ENCODE measurements around the gene MUC5B. TPM values are rescaled to one million over a fixed set of nuclear protein-coding genes. Genes with fewer than 3 reads are reported as not detected.

Gene MUC5B
- total RNA-seq, 1 donor from 2014 or later: not detected

DNA sequence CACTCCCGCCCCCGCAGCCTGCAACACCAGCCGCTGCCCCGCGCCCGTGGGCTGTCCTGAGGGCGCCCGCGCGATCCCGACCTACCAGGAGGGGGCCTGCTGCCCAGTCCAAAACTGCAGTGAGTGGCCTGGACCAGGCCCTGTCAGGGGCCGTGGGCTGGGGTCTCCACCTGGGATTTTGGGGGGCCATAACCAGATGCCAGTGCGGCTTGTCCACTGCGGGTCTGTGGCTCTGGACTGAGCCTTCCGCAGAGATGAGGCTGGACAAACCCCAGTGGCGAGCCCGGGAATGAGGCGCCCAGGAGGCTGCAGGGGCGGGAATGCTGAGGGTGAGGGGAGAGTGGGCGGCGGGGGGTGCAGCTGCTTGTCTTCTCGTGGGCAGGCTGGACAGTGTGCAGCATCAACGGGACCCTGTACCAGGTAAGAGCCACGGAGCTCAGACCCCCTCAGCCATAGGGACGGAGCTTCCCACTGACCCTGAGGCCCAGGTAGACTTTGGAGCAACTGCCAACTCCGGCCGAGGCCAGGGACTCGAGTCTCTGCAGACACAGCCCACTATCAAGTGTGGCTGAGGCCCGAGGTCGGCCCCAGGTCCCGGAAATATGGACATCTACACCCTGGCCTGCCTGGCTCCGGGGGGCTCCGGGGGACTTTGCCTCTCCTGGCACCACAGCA is 24.8 kb upstream of the MUC5B start:
- no peak overlapping the region for H3K4me2 ChIP-seq (ENCODE audit: low read length)
- H3K9me3 ChIP-seq (ENCODE audit: insufficient read depth, low read depth, low read length): no peaks in the 10 kb centered on the region
- no peaks in the 10 kb centered on the region for H3K36me3 Mint-ChIP-seq (ENCODE audit: low read depth, unreplicated experiment)
- H3K4me1 ChIP-seq (ENCODE audit: insufficient read depth, low read length): no peaks in the 10 kb centered on the region
- no peak overlapping the region for H3K27ac ChIP-seq (ENCODE audit: low read depth, low read length)
- no peak overlapping the region for H3K4me3 Mint-ChIP-seq (ENCODE audit: unreplicated experiment)
- no peak overlapping the region for H3K4me3 ChIP-seq (ENCODE audit: insufficient read depth, low read depth, low read length)
- H3K9ac ChIP-seq (ENCODE audit: low read length): no peak overlapping the region
- no peak overlapping the region for H2AFZ ChIP-seq (ENCODE audit: low read depth, low read length)
- no peak for FAIRE-seq
- no peak for DNase-seq (ENCODE audit: low read depth)
- no peaks in the 10 kb centered on the region for H3K4me1 Mint-ChIP-seq (ENCODE audit: low read depth, unreplicated experiment)
- H3K9me3 Mint-ChIP-seq (ENCODE audit: unreplicated experiment): no peaks in the 10 kb centered on the region
- no peaks in the 10 kb centered on the region for H3K27me3 ChIP-seq (ENCODE audit: insufficient read depth, low read length)
- no peaks in the 10 kb centered on the region for H3K79me2 ChIP-seq (ENCODE audit: insufficient read depth, low read length)
- no peak for TF ChIP-seq EZH2 (IDR thresholded peaks at IDR 0.05; ENCODE audit: insufficient read depth, low read length)
- TF ChIP-seq, protein P1, sequence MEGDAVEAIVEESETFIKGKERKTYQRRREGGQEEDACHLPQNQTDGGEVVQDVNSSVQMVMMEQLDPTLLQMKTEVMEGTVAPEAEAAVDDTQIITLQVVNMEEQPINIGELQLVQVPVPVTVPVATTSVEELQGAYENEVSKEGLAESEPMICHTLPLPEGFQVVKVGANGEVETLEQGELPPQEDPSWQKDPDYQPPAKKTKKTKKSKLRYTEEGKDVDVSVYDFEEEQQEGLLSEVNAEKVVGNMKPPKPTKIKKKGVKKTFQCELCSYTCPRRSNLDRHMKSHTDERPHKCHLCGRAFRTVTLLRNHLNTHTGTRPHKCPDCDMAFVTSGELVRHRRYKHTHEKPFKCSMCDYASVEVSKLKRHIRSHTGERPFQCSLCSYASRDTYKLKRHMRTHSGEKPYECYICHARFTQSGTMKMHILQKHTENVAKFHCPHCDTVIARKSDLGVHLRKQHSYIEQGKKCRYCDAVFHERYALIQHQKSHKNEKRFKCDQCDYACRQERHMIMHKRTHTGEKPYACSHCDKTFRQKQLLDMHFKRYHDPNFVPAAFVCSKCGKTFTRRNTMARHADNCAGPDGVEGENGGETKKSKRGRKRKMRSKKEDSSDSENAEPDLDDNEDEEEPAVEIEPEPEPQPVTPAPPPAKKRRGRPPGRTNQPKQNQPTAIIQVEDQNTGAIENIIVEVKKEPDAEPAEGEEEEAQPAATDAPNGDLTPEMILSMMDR (IDR thresholded peaks at IDR 0.05; ENCODE audit: insufficient read depth, low read depth, low read length): no peak
- H3K27me3 Mint-ChIP-seq (ENCODE audit: low read depth, unreplicated experiment): peaks cover 2% of the 10 kb centered on the region
- no peaks in the 10 kb centered on the region for H4K20me1 ChIP-seq (ENCODE audit: insufficient read depth, low read length)
- H3K36me3 ChIP-seq (ENCODE audit: insufficient read depth, low read length): no peaks in the 10 kb centered on the region
- no peak overlapping the region for H3K27ac Mint-ChIP-seq (ENCODE audit: unreplicated experiment)

DNA sequence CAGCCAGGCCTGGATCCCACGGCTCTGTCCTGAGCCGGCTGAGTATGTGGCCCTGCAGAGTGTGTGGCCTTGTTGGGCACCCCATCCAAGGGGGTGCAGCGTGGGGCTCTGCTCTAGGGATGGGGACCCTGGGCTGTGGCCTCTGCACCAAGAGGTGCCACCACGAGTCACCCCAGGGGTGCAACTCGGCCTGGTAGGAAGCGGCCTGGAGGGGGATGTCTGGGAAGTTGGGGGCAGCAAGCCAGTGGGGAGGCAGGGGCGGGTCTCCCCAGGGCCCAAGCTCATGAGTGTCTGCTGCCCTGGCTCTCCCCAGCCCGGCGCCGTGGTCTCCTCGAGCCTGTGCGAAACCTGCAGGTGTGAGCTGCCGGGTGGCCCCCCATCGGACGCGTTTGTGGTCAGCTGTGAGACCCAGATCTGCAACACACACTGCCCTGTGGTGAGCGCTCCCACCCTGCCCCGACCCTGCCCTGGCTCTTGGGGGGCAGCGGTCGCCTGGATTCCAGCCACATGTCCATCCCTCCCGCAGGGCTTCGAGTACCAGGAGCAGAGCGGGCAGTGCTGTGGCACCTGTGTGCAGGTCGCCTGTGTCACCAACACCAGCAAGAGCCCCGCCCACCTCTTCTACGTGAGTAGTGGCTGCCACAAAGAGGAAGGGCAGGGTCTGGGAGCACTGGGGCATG is 24.2 kb upstream of the MUC5B start:
- Mint-ChIP-seq H3K27ac (ENCODE audit: unreplicated experiment) (no peak overlapping the region), H3K4me3 (ENCODE audit: unreplicated experiment) (no peak overlapping the region), H3K4me1 (ENCODE audit: low read depth, unreplicated experiment) (no peaks in the 10 kb centered on the region), H3K9me3 (ENCODE audit: unreplicated experiment) (no peaks in the 10 kb centered on the region), H3K27me3 (ENCODE audit: low read depth, unreplicated experiment) (peaks cover 2% of the 10 kb centered on the region), H3K36me3 (ENCODE audit: low read depth, unreplicated experiment) (no peaks in the 10 kb centered on the region)
- H3K4me2 ChIP-seq (ENCODE audit: low read length): no peak overlapping the region
- no peak overlapping the region for H3K27ac ChIP-seq (ENCODE audit: low read depth, low read length)
- H3K9ac ChIP-seq (ENCODE audit: low read length): no peak overlapping the region
- H3K36me3 ChIP-seq (ENCODE audit: insufficient read depth, low read length): no peaks in the 10 kb centered on the region
- H3K9me3 ChIP-seq (ENCODE audit: insufficient read depth, low read depth, low read length): no peaks in the 10 kb centered on the region
- no peak for TF ChIP-seq EZH2 (IDR thresholded peaks at IDR 0.05; ENCODE audit: insufficient read depth, low read length)
- TF ChIP-seq, protein P1 (IDR thresholded peaks at IDR 0.05; ENCODE audit: insufficient read depth, low read depth, low read length): no peak
- H4K20me1 ChIP-seq (ENCODE audit: insufficient read depth, low read length): no peaks in the 10 kb centered on the region
- H3K79me2 ChIP-seq (ENCODE audit: insufficient read depth, low read length): no peaks in the 10 kb centered on the region
- H3K4me1 ChIP-seq (ENCODE audit: insufficient read depth, low read length): no peaks in the 10 kb centered on the region
- FAIRE-seq: no peak
- no peak for DNase-seq (ENCODE audit: low read depth)
- H2AFZ ChIP-seq (ENCODE audit: low read depth, low read length): no peak overlapping the region
- no peak overlapping the region for H3K4me3 ChIP-seq (ENCODE audit: insufficient read depth, low read depth, low read length)
- H3K27me3 ChIP-seq (ENCODE audit: insufficient read depth, low read length): no peaks in the 10 kb centered on the region

DNA sequence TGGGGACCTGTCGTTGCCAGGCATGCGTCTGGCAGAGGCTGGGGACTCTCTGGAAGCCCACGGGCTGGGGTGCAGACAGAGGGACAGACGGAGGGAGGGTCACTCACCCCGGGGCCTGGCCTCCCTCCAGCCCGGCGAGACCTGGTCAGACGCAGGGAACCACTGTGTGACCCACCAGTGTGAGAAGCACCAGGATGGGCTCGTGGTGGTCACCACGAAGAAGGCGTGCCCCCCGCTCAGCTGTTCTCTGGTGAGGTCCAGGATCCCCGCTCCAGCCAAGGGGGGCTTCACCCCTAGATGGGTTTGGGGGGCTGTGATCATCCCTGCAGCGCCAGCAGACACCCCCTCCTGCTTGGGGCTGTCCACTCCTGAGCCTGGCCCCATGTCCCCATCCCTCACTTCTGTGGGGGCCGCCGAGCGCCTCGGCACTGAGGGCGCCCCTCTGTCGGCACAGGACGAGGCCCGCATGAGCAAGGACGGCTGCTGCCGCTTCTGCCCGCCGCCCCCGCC is 23.6 kb upstream of the MUC5B start:
- no peaks in the 10 kb centered on the region for H3K27me3 ChIP-seq (ENCODE audit: insufficient read depth, low read length)
- Mint-ChIP-seq H3K4me1 (ENCODE audit: low read depth, unreplicated experiment) (no peaks in the 10 kb centered on the region), H3K27me3 (ENCODE audit: low read depth, unreplicated experiment) (peaks cover 2% of the 10 kb centered on the region), H3K4me3 (ENCODE audit: unreplicated experiment) (no peak overlapping the region), H3K27ac (ENCODE audit: unreplicated experiment) (no peak overlapping the region), H3K9me3 (ENCODE audit: unreplicated experiment) (no peaks in the 10 kb centered on the region), H3K36me3 (ENCODE audit: low read depth, unreplicated experiment) (no peaks in the 10 kb centered on the region)
- H2AFZ ChIP-seq (ENCODE audit: low read depth, low read length): no peak overlapping the region
- no peak for TF ChIP-seq EZH2 (IDR thresholded peaks at IDR 0.05; ENCODE audit: insufficient read depth, low read length)
- TF ChIP-seq, protein P1 (IDR thresholded peaks at IDR 0.05; ENCODE audit: insufficient read depth, low read depth, low read length): no peak
- no peak overlapping the region for H3K27ac ChIP-seq (ENCODE audit: low read depth, low read length)
- no peak overlapping the region for H3K4me2 ChIP-seq (ENCODE audit: low read length)
- H4K20me1 ChIP-seq (ENCODE audit: insufficient read depth, low read length): no peaks in the 10 kb centered on the region
- H3K9ac ChIP-seq (ENCODE audit: low read length): no peak overlapping the region
- no peaks in the 10 kb centered on the region for H3K9me3 ChIP-seq (ENCODE audit: insufficient read depth, low read depth, low read length)
- FAIRE-seq (no peak), DNase-seq (ENCODE audit: low read depth) (no peak)
- H3K79me2 ChIP-seq (ENCODE audit: insufficient read depth, low read length): no peaks in the 10 kb centered on the region
- H3K4me1 ChIP-seq (ENCODE audit: insufficient read depth, low read length): no peaks in the 10 kb centered on the region
- H3K36me3 ChIP-seq (ENCODE audit: insufficient read depth, low read length): no peaks in the 10 kb centered on the region
- H3K4me3 ChIP-seq (ENCODE audit: insufficient read depth, low read depth, low read length): no peak overlapping the region

All from astrocyte (in vitro differentiated cells and primary cell).